Measurements from ENCODE around the gene FILIP1. TPM values are rescaled to one million over a fixed set of nuclear protein-coding genes. Genes with fewer than 3 reads are reported as not detected.

The FILIP1 gene
- total and polyA plus RNA-seq, 2 of the 4 experiments (the other 2 are of a cell fraction), result under 0.01 to 0.03 TPM

DNA sequence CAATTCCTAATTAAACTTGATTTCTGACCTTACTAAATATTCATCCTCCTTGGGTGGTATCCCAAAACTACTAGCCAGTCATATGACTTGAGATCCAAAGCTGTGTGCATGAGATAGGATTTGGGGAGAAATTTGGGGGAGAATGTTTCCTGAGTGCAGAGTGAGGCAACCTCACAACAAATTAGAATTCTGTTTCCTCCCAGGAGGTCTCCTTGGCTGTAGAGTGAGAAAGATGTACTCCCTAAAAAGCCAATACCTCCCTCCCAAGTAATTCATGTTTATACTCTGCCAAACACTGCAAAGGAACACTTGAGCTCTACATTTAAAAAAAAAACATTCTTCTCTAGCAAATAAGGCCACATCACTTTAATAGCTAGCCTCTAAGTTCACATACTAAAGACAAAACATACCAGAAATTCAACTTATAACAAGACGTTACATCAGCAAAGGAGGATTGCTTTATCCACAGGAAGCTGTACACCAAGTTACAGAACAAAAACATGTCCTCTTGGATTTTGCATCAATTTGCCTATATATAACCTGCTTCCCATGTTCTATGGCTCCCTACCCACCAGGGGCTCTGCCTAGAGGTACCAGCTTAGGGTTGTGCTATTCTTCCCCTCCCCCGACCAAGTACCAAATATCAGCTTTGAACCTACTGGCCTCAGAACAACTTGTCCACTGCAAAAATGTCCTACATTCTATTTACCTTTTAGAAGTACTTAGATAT is 193.6 kb downstream of the FILIP1 start:
- ATAC-seq (ENCODE audit: low read depth), result no peak
- intact Hi-C loops (cut with micrococcal nuclease), result no loop called here
- TF ChIP-seq MAZ (IDR thresholded peaks at IDR 0.05; ENCODE audit: borderline replicate concordance, low read depth, low read length), result no peak
- TF ChIP-seq RAD21 (IDR thresholded peaks at IDR 0.05; ENCODE audit: low read length), result no peak
- TF ChIP-seq MXI1 (IDR thresholded peaks at IDR 0.05; ENCODE audit: borderline replicate concordance, low read depth, low read length), result no peak
- TF ChIP-seq, protein P1, sequence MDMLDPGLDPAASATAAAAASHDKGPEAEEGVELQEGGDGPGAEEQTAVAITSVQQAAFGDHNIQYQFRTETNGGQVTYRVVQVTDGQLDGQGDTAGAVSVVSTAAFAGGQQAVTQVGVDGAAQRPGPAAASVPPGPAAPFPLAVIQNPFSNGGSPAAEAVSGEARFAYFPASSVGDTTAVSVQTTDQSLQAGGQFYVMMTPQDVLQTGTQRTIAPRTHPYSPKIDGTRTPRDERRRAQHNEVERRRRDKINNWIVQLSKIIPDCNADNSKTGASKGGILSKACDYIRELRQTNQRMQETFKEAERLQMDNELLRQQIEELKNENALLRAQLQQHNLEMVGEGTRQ (IDR thresholded peaks at IDR 0.05; ENCODE audit: low read depth, low read length), result no peak
- TF ChIP-seq MAFK (IDR thresholded peaks at IDR 0.05; ENCODE audit: low read depth, low read length), result no peak
- TF ChIP-seq, protein P2, sequence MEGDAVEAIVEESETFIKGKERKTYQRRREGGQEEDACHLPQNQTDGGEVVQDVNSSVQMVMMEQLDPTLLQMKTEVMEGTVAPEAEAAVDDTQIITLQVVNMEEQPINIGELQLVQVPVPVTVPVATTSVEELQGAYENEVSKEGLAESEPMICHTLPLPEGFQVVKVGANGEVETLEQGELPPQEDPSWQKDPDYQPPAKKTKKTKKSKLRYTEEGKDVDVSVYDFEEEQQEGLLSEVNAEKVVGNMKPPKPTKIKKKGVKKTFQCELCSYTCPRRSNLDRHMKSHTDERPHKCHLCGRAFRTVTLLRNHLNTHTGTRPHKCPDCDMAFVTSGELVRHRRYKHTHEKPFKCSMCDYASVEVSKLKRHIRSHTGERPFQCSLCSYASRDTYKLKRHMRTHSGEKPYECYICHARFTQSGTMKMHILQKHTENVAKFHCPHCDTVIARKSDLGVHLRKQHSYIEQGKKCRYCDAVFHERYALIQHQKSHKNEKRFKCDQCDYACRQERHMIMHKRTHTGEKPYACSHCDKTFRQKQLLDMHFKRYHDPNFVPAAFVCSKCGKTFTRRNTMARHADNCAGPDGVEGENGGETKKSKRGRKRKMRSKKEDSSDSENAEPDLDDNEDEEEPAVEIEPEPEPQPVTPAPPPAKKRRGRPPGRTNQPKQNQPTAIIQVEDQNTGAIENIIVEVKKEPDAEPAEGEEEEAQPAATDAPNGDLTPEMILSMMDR (conservative IDR thresholded peaks at IDR 0.05; ENCODE audit: low read depth, low read length), result no peak
- no peak for TF ChIP-seq BHLHE40 (IDR thresholded peaks at IDR 0.05; ENCODE audit: low read depth, low read length)
- TF ChIP-seq CEBPB (IDR thresholded peaks at IDR 0.05; ENCODE audit: low read depth, low read length), result no peak
- TF ChIP-seq, protein P3, sequence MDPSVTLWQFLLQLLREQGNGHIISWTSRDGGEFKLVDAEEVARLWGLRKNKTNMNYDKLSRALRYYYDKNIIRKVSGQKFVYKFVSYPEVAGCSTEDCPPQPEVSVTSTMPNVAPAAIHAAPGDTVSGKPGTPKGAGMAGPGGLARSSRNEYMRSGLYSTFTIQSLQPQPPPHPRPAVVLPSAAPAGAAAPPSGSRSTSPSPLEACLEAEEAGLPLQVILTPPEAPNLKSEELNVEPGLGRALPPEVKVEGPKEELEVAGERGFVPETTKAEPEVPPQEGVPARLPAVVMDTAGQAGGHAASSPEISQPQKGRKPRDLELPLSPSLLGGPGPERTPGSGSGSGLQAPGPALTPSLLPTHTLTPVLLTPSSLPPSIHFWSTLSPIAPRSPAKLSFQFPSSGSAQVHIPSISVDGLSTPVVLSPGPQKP (IDR thresholded peaks at IDR 0.05; ENCODE audit: borderline replicate concordance, low read depth, low read length), result no peak
- TF ChIP-seq RCOR1 (IDR thresholded peaks at IDR 0.05; ENCODE audit: insufficient replicate concordance, low read length), result no peak
- no peak for TF ChIP-seq NFE2L2 (IDR thresholded peaks at IDR 0.05; ENCODE audit: low read depth, low read length)
- no peak for TF ChIP-seq POLR2A (IDR thresholded peaks at IDR 0.05; ENCODE audit: low read depth, low read length)
- no peak for TF ChIP-seq RFX5 (IDR thresholded peaks at IDR 0.05; ENCODE audit: low read depth, low read length)
- no peak for TF ChIP-seq SMC3 (IDR thresholded peaks at IDR 0.05; ENCODE audit: low read depth, low read length)

More for the DNA sequence above, 193.6 kb downstream of the FILIP1 start:
- no peak overlapping the region for H3K9ac ChIP-seq (ENCODE audit: low read depth, low read length)
- in situ Hi-C loops (cut with MboI; ENCODE audit: low sequenced_read_pairs) (loop anchor here (5.0 kb wide), 1 partner anchor 232 kb away; no protein-coding TSS in a partner anchor), dilution Hi-C loops (cut with HindIII; ENCODE audit: low sequenced_read_pairs, unreplicated experiment) (no loop called here)
- no peak overlapping the region for H4K8ac ChIP-seq (ENCODE audit: low read depth in 2 of 2, low read length in 2 of 2)
- POLR2A ChIA-PET (ENCODE audit: unreplicated experiment), result interaction anchor here (0.6 kb wide), 1 partner anchor 25 kb away, joined by 5 read pairs; no protein-coding TSS in a partner anchor
- no peak overlapping the region for H3K4ac ChIP-seq (ENCODE audit: low read depth, low read length)
- H2AK5ac ChIP-seq (ENCODE audit: low read depth, low read length), result 0 out of 2 replicates have a peak overlapping the region, but pooled peaks have one; percentile 43
- no peaks in the 10 kb centered on the region for H3K79me1 ChIP-seq (ENCODE audit: low read depth in 1 of 2, low read length in 2 of 2)
- H2AFZ ChIP-seq (replicated peaks; ENCODE audit: low read length, poor library complexity), result no peak overlapping the region
- H3K27ac ChIP-seq (ENCODE audit: insufficient read depth, low read length), result no peak overlapping the region
- H3K23ac ChIP-seq (ENCODE audit: low read depth, low read length), result no peak overlapping the region
- no peak overlapping the region for H4K5ac ChIP-seq (ENCODE audit: low read depth, low read length)
- H2AK9ac ChIP-seq (replicated peaks; ENCODE audit: low read depth, low read length, poor library complexity), result no peak overlapping the region
- no peaks in the 10 kb centered on the region for H3K36me3 ChIP-seq (ENCODE audit: control insufficient read depth, insufficient read depth, low read length)
- WGBS, 2 experiments (ENCODE audit: extremely low coverage in 2 of 2, insufficient read length in 1 of 2), result 100% methylated on average over 1 of the region's 2 CpGs; no CpG with 5 or more reads in 1 of the 2 experiments
- no peaks in the 10 kb centered on the region for H3K27me3 ChIP-seq (ENCODE audit: control insufficient read depth, insufficient read depth, low read length)
- no peak overlapping the region for H3K14ac ChIP-seq (replicated peaks; ENCODE audit: low read depth, low read length)
- no peaks in the 10 kb centered on the region for H3K9me1 ChIP-seq (ENCODE audit: insufficient read depth, low read length)
- H2BK20ac ChIP-seq (ENCODE audit: low read depth, low read length), result no peak overlapping the region
- H3K4me2 ChIP-seq (ENCODE audit: low read depth, low read length), result no peak overlapping the region
- H3K4me3 ChIP-seq (ENCODE audit: insufficient read depth, low read depth, low read length), result no peak overlapping the region
- H2BK5ac ChIP-seq (ENCODE audit: low read depth, low read length, poor library complexity, severe bottlenecking), result no peak overlapping the region
- 0 out of 3 replicates have a peak overlapping the region, but pooled peaks have one; percentile 32 for H2BK15ac ChIP-seq (ENCODE audit: low read depth, low read length)
- CTCF ChIA-PET, result interaction anchor here (0.9 kb wide), 1 partner anchor 209 kb away, joined by 3 read pairs; no protein-coding TSS in a partner anchor
- H3K56ac ChIP-seq (ENCODE audit: extremely low read depth, insufficient read depth, low read length), result no peak overlapping the region
- no peak overlapping the region for H2BK120ac ChIP-seq (ENCODE audit: low read depth, low read length)
- H4K20me1 ChIP-seq (ENCODE audit: insufficient read depth, low read length), result no peaks in the 10 kb centered on the region
- peak overlapping the region; percentile 5; the same call in 1 of the 2 replicates for H3K18ac ChIP-seq (ENCODE audit: low read depth, low read length)
- BruUV-seq (replicated peaks), result no TSS peak
- peaks cover 2% of the 10 kb centered on the region; the same call in 1 of the 2 replicates for H3K4me1 ChIP-seq (ENCODE audit: control insufficient read depth, insufficient read depth, low read length)
- no peak overlapping the region for H4K91ac ChIP-seq (ENCODE audit: insufficient read depth, low read depth, low read length)
- no peak for DNase-seq
- peaks cover 2% of the 10 kb centered on the region; the same call in 1 of the 2 replicates for H3K9me3 ChIP-seq (ENCODE audit: control insufficient read depth, insufficient read depth, low read length)

All from IMR-90 (cell line).